PC-3 (cell line): Measurements from ENCODE around the gene MYO16. TPM values are rescaled to one million over a fixed set of nuclear protein-coding genes. Genes with fewer than 3 reads are reported as not detected.
A peak's percentile ranks its signal among the peaks of the same experiment; 100 is the strongest.

Source experiments
- ATAC-seq: fragments of 200-7000 bp; cut with Tn5 transposase; 2 replicates; pipeline ENCODE4 v1.9.1; 2020; ENCODE audit warnings: mild to moderate bottlenecking, moderate library complexity
- BruUV-seq: library from RNA; stranded (reverse); fragments of 400-500 nt; replicated peaks from 2 replicates; lab custom pipeline; 2021; lab: Mats Ljungman, UMichigan
- CTCF ChIA-PET: fragments of 300-600 bp; sonication (Branson Sonifier 250); formaldehyde crosslinking; loops from one replicate; lab custom pipeline; 2022; ENCODE audit warnings: antibody characterized with exemption; lab: Charles Lee
- POLR2A ChIA-PET: fragments of 300-600 bp; sonication (Branson Sonifier 250); formaldehyde crosslinking; loops from one replicate; lab custom pipeline; 2022; ENCODE audit warnings: antibody characterized with exemption; ENCODE audit not compliant: unreplicated experiment; lab: Charles Lee
- DNase-seq: peaks from one replicate; pipeline ENCODE4 v3.0.0-alpha.2; 2015
- H2AFZ ChIP-seq: fragments of 300-600 bp; sonication (generic); 2 replicates; pipeline ENCODE4 v1.6.0; 2016; ENCODE audit warnings: antibody characterized with exemption, low read length
- H3F3A ChIP-seq: fragments of 300-600 bp; sonication (generic); one replicate; pipeline ENCODE4 v1.6.0; 2017; ENCODE audit warnings: antibody characterized with exemption, low read length, control low read depth, mild to moderate bottlenecking; ENCODE audit not compliant: unreplicated experiment
- H3K27ac ChIP-seq: fragments of 300-600 bp; sonication (generic); 2 replicates; pipeline ENCODE4 v1.5.1; 2016; ENCODE audit warnings: mild to moderate bottlenecking, low read length
- H3K27me3 ChIP-seq: fragments of 300-600 bp; sonication (generic); 2 replicates; pipeline ENCODE4 v1.6.1; 2016; ENCODE audit warnings: low read length, mixed read lengths
- H3K36me3 ChIP-seq: fragments of 300-600 bp; sonication (generic); 2 replicates; pipeline ENCODE4 v1.6.1; 2016; ENCODE audit warnings: low read depth, mixed run types, low read length, mixed read lengths
- H3K4me1 ChIP-seq: fragments of 300-600 bp; sonication (generic); 2 replicates; pipeline ENCODE4 v1.5.1; 2016; ENCODE audit warnings: low read length; ENCODE audit not compliant: insufficient read depth
- H3K4me2 ChIP-seq: fragments of 300-600 bp; sonication (generic); 2 replicates; pipeline ENCODE4 v1.6.0; 2016; ENCODE audit warnings: low read length
- H3K4me3 ChIP-seq: fragments of 300-600 bp; sonication (generic); 2 replicates; pipeline ENCODE4 v1.5.1; 2016; ENCODE audit warnings: mild to moderate bottlenecking, low read length, mixed read lengths
- H3K79me2 ChIP-seq: fragments of 300-600 bp; sonication (generic); 2 replicates; pipeline ENCODE4 v1.6.1; 2017; ENCODE audit warnings: low read length, mixed read lengths
- H3K9ac ChIP-seq: fragments of 300-600 bp; sonication (generic); 2 replicates; pipeline ENCODE4 v1.6.0; 2016; ENCODE audit warnings: mild to moderate bottlenecking, low read length
- H3K9me2 ChIP-seq: fragments of 300-600 bp; sonication (generic); replicated peaks from 2 replicates; pipeline ENCODE4 v1.6.1; 2016; ENCODE audit warnings: mixed run types, low read length, mixed read lengths
- H3K9me3 ChIP-seq: fragments of 300-600 bp; sonication (generic); 2 replicates; pipeline ENCODE4 v1.6.1; 2016; ENCODE audit warnings: low read length, mixed read lengths
- H4K20me1 ChIP-seq: fragments of 300-600 bp; sonication (generic); 2 replicates; pipeline ENCODE4 v1.6.1; 2016; ENCODE audit warnings: low read length, mixed read lengths
- CTCF ChIP-seq: fragments of 300-600 bp; sonication (generic); conservative IDR thresholded peaks from 2 replicates; pipeline ENCODE4 v1.5.1; 2017; ENCODE audit warnings: antibody characterized with exemption, low read depth, mild to moderate bottlenecking, low read length
- EZH2 ChIP-seq: fragments of 300-600 bp; sonication (generic); IDR thresholded peaks from one replicate; pipeline ENCODE4 v1.6.1; 2017; ENCODE audit warnings: antibody characterized with exemption, mild to moderate bottlenecking, low read length; ENCODE audit not compliant: unreplicated experiment
- EZH2phosphoT487 ChIP-seq: fragments of 300-600 bp; sonication (generic); IDR thresholded peaks from 2 replicates; pipeline ENCODE4 v1.6.1; 2018; ENCODE audit warnings: mild to moderate bottlenecking, antibody characterized with exemption, low read length, borderline replicate concordance
- intact Hi-C: fragments of 100-400 bp; cut with micrococcal nuclease; formaldehyde crosslinking; loops from 2 replicates; pipeline ENCODE4 v1.9.0; 2023
- total RNA-seq: library from RNA; depleted of rRNA; stranded (reverse); fragments of >200 nt; gene quantifications from 2 replicates; pipeline ENCODE4 v1.2.3, GENCODE V29; 2014

The MYO16 gene
- total RNA-seq, 1 experiment from 2014 or later: not detected

GRCh38 chr13:109160887-109161669, 531.7 kb downstream of the MYO16 start:
- CTCF ChIA-PET: no interaction called here

GRCh38 chr13:109162248-109163036, 533.0 kb downstream of the MYO16 start:
- H3K9ac ChIP-seq: peak overlapping the region; percentile 53
- ChIA-PET CTCF (interaction anchor here (0.6 kb wide), 1 partner anchor 114 kb away, joined by 3 read pairs; no protein-coding TSS in a partner anchor), POLR2A (interaction anchor here (0.5 to 0.6 kb wide), 2 partner anchors 83 to 957 kb away, joined by 5 read pairs; no protein-coding TSS in a partner anchor)
- H3K27ac ChIP-seq: peak overlapping the region; percentile 83
- peak; percentile 73 for DNase-seq
- peak overlapping the region; percentile 50 for H3K4me2 ChIP-seq
- H2AFZ ChIP-seq: no peak overlapping the region; the same call in 1 of the 2 replicates
- peaks cover 53% of the 10 kb centered on the region for H3K4me1 ChIP-seq
- ATAC-seq: peak; percentile 68
- intact Hi-C loops: no loop called here
- no peaks in the 10 kb centered on the region for H3K9me2 ChIP-seq
- no peaks in the 10 kb centered on the region for H3K9me3 ChIP-seq
- H3K4me3 ChIP-seq: no peak overlapping the region
- no peaks in the 10 kb centered on the region for H3F3A ChIP-seq
- BruUV-seq: no TSS peak
- H4K20me1 ChIP-seq: no peaks in the 10 kb centered on the region
- no peak for TF ChIP-seq EZH2
- no peak for TF ChIP-seq EZH2phosphoT487
- no peak for TF ChIP-seq CTCF
- no peaks in the 10 kb centered on the region for H3K27me3 ChIP-seq
- 0 out of 2 replicates have a peak, but pooled peaks cover 2% of the 10 kb centered on the region for H3K79me2 ChIP-seq
- H3K36me3 ChIP-seq: no peaks in the 10 kb centered on the region

More at GRCh38 chr13:109160887-109161669, 531.7 kb downstream of the MYO16 start:
- Histone ChIP-seq H3K9ac (peak overlapping the region; percentile 35; the same call in 1 of the 2 replicates), H2AFZ (no peak overlapping the region), H3K36me3 (no peaks in the 10 kb centered on the region), H3K4me2 (peak overlapping the region; percentile 9; the same call in 1 of the 2 replicates), H3F3A (peaks cover under 1% of the 10 kb centered on the region), H4K20me1 (no peaks in the 10 kb centered on the region), H3K27ac (peak overlapping the region; percentile 95), H3K9me2 (no peaks in the 10 kb centered on the region), H3K9me3 (no peaks in the 10 kb centered on the region), H3K4me1 (peaks cover 65% of the 10 kb centered on the region), H3K79me2 (0 out of 2 replicates have a peak, but pooled peaks cover 2% of the 10 kb centered on the region), H3K4me3 (no peak overlapping the region), H3K27me3 (no peaks in the 10 kb centered on the region)
- TF ChIP-seq CTCF: no peak
- TF ChIP-seq EZH2: no peak
- TF ChIP-seq EZH2phosphoT487: no peak
- POLR2A ChIA-PET: interaction anchor here (0.7 kb wide), 1 partner anchor 15 kb away, joined by 3 read pairs; no protein-coding TSS in a partner anchor
- intact Hi-C loops: no loop called here
- ATAC-seq (no peak), DNase-seq (peak; percentile 44)
- no TSS peak for BruUV-seq
